ENCODE measurements around the gene HSPBP1.

Gene HSPBP1

GRCh38 chr19:55304980-55305379 lies 25.1 kb upstream of the HSPBP1 start:
- DNase-seq, result no peak

- peak; percentile 9 for DNase-seq
Measured at GRCh38 chr19:55304279-55304978, 24.5 kb upstream of the HSPBP1 start.

GRCh38 chr19:55303477-55303876 lies 23.6 kb upstream of the HSPBP1 start:
- no peak for DNase-seq

GRCh38 chr19:55302318-55302703 lies 22.4 kb upstream of the HSPBP1 start:
- DNase-seq, result no peak

GRCh38 chr19:55301459-55302317 lies 21.8 kb upstream of the HSPBP1 start:
- DNase-seq, result no peak

- no peak for DNase-seq
Measured at GRCh38 chr19:55300886-55301458, 21.1 kb upstream of the HSPBP1 start.

GRCh38 chr19:55299991-55300390 lies 20.1 kb upstream of the HSPBP1 start:
- no peak for DNase-seq

GRCh38 chr19:55297267-55297666 lies 17.4 kb upstream of the HSPBP1 start:
- DNase-seq, result no peak

- DNase-seq, result peak; percentile 11
Measured at GRCh38 chr19:55289117-55289796, 9.3 kb upstream of the HSPBP1 start.

GRCh38 chr19:55287361-55288079 lies 7.6 kb upstream of the HSPBP1 start:
- no peak for DNase-seq

- DNase-seq, result no peak
Measured at GRCh38 chr19:55285229-55285890, 5.5 kb upstream of the HSPBP1 start.

GRCh38 chr19:55284405-55285058 lies 4.6 kb upstream of the HSPBP1 start:
- peak; percentile 2 for DNase-seq

GRCh38 chr19:55283548-55284377 lies 3.9 kb upstream of the HSPBP1 start, which contains the start of gene BRSK1:
BRSK1 (plus strand) TSS chr19:55283997; CDS start chr19:55284443, 446 bp downstream.
- peak; percentile 77 for DNase-seq

- no peak for DNase-seq
Measured at GRCh38 chr19:55279340-55279739, 570 bp downstream of the HSPBP1 start.

GRCh38 chr19:55278391-55279135 lies 1.3 kb downstream of the HSPBP1 start:
- DNase-seq, result no peak

GRCh38 chr19:55277494-55277893 lies 2.4 kb downstream of the HSPBP1 start:
- no peak for DNase-seq

- DNase-seq, result no peak
Measured at GRCh38 chr19:55276720-55277430, 3.0 kb downstream of the HSPBP1 start.

GRCh38 chr19:55275851-55276719 lies 3.8 kb downstream of the HSPBP1 start:
- DNase-seq, result no peak

Data from NCI-H2171 treated with DMSO at 0.1 percent for 48 hours (cell line).